Fibroblast of mammary gland (primary cell): ENCODE measurements around the gene POLD3.

ENCODE experiments used
- DNase-seq: peaks from one replicate; pipeline ENCODE4 v3.0.0-alpha.2; 2010; ENCODE audit warnings: low read depth
- H3K4me3 ChIP-seq: 2 replicates; pipeline ENCODE4 v1.5.1; 2011; ENCODE audit warnings: low read depth, mild to moderate bottlenecking, low read length, moderate library complexity; ENCODE audit not compliant: control insufficient read depth
- CTCF ChIP-seq: conservative IDR thresholded peaks from 2 replicates; pipeline ENCODE4 v1.5.1; 2011; ENCODE audit warnings: low read depth, low read length, inconsistent platforms; ENCODE audit not compliant: control insufficient read depth, insufficient read depth

Gene POLD3

GRCh38 chr11:74604311-74604710 is 11.9 kb downstream of the POLD3 start:
- DNase-seq: no peak
- TF ChIP-seq CTCF: no peak
- H3K4me3 ChIP-seq: no peak overlapping the region

DNA sequence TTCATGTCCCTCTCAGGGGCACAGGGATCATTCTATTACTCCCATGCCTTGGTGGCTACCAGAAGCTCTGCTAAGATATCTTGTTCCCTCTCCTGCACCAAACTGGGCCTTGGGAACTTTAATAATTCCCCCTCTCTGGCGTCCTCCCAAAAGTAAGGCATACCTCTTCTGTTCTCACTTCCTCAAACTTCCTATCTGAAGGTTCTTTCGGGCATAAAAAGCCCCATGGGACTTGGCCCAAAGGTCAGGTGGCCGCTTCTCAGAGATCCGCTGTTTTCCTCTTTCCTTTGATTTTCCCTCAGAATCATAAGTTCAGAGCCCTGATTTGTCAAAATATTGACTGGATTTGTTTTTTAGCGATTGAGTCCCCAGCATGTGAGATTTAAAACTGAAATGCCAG is 13.0 kb downstream of the POLD3 start:
- DNase-seq: no peak
- TF ChIP-seq CTCF: no peak
- no peak overlapping the region for H3K4me3 ChIP-seq

- DNase-seq: no peak
- no peak overlapping the region for H3K4me3 ChIP-seq
- no peak for TF ChIP-seq CTCF
These were observed 16.0 kb downstream of the POLD3 start for GRCh38 chr11:74608431-74608830.

DNA sequence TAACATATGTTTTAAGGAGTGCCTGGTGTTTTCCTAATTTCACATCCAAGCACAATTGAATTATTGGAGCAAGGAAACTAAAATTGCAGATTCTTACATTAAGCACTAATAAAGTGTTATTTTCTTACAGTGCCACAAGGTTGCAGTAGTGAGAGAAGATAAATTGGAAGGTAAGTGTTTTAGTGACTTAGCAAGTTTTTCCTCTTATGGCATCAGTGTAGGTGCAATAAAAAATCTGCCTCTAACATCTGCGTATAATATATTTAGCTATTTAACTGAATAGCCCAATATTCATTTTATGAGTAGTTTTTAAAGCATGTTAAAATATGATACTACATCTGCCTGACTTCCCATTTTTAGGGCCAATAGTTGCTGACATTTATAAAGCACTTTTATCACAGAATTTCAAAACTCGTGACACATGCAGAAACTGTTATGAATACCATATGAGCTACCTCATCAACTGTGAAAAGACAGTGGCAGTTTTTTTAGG is 19.0 kb downstream of the POLD3 start:
- no peak overlapping the region for H3K4me3 ChIP-seq
- TF ChIP-seq CTCF: peak; percentile 56
- peak; percentile 82 for DNase-seq

DNA sequence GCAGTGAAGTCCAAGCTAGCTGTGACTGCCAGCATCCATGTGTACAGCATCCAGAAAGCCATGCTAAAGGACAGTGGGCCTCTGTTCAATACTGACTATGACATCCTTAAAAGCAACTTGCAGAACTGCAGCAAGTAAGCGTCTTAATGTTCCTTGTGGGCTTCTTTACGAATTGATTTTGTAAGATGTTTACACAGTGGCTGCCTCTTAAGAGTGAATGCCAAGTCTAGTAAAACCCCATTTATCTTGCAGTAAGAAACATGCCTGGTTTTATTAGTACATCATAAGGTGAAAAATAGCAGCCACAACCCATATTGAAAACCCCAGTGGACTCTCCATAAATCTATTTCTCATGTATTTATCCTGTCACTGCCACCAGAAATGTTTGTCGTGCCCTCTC is 20.5 kb downstream of the POLD3 start:
- TF ChIP-seq CTCF: no peak
- DNase-seq: no peak
- no peak overlapping the region for H3K4me3 ChIP-seq

- DNase-seq: no peak
- no peak for TF ChIP-seq CTCF
- H3K4me3 ChIP-seq: no peak overlapping the region
These were observed 22.9 kb downstream of the POLD3 start for GRCh38 chr11:74615311-74615710.

DNA sequence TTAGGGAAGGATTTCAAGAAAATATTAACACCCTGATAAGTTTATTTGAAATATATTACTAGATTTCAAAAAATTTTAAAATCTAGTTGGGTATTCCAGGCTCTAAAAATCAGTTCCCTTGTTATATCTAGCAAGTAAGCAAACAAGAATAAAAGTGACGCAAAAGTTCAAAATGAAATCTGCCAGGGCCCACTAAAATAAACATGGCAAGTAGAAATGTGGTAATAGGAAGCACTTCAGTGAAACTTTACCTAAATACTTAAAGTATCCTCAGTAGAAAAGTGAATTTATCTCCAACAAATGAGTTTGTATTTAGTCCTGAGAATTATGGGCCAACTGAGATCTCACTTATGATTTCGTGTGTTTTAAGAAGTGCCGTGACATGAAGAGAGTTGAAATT is 23.6 kb downstream of the POLD3 start:
- DNase-seq: no peak
- TF ChIP-seq CTCF: no peak
- H3K4me3 ChIP-seq: no peak overlapping the region
